B cell (primary cell): Measurements from ENCODE around the gene CLDN6. TPM values are rescaled to one million over a fixed set of nuclear protein-coding genes. Genes with fewer than 3 reads are reported as not detected.

ENCODE experiments used
- ATAC-seq: fragments of 200-7000 bp; cut with Tn5 transposase; one replicate; pipeline ENCODE4 v1.10.0; 2021; ENCODE audit warnings: low read depth, mild to moderate bottlenecking, moderate number of reproducible peaks, moderate library complexity
- CTCF ChIA-PET: fragments of 350-600 bp; sonication (Branson Sonifier 250); formaldehyde crosslinking; loops from one replicate; lab custom pipeline; 2021; ENCODE audit warnings: antibody characterized with exemption, inconsistent platforms; lab: Charles Lee
- POLR2A ChIA-PET: fragments of 350-600 bp; sonication (Branson Sonifier 250); formaldehyde crosslinking; loops from one replicate; lab custom pipeline; 2021; ENCODE audit warnings: antibody characterized with exemption; lab: Charles Lee
- DNase-seq: peaks from one replicate; pipeline ENCODE4 v3.0.0; 2013
- H2AFZ ChIP-seq: 2 replicates; pipeline ENCODE4 v1.6.1; 2012; ENCODE audit warnings: mild to moderate bottlenecking, low read depth, low read length; ENCODE audit not compliant: insufficient read depth, poor library complexity, severe bottlenecking
- H3K27ac ChIP-seq, 2 donors: 1 replicate in 1 of 2; 2 replicates in 1 of 2; pipeline ENCODE4 v1.5.1; 2012 to 2013; ENCODE audit warnings: low read length in 2 of 2, mild to moderate bottlenecking in 2 of 2, moderate library complexity in 1 of 2
- H3K27me3 ChIP-seq, 4 experiments: fragments of 200-600 bp in 1 of 4; sonication (generic) in 1 of 4; replicated peaks in 1 of 4; 1 replicate in 2 of 4; 2 replicates in 2 of 4; pipeline versions ENCODE4 v1.6.1 to v1.7.0; 2013 to 2016; ENCODE audit warnings: low read length in 3 of 4, mild to moderate bottlenecking in 2 of 4, mixed read lengths in 1 of 4, moderate library complexity in 1 of 4; ENCODE audit not compliant: insufficient read depth in 4 of 4, control insufficient read depth in 3 of 4; ENCODE audit errors: control extremely low read depth in 1 of 4
- H3K36me3 ChIP-seq, 2 experiments: replicated peaks in 1 of 2; 1 replicate in 1 of 2; 2 replicates in 1 of 2; pipeline versions ENCODE4 v1.6.1 to v1.7.1; 2013; ENCODE audit warnings: low read length in 1 of 2; ENCODE audit not compliant: insufficient read depth in 2 of 2, control insufficient read depth in 1 of 2; ENCODE audit errors: control extremely low read depth in 1 of 2, extremely low read depth in 1 of 2
- H3K4me1 ChIP-seq, 2 donors: fragments of 200-600 bp in 1 of 2; sonication (generic) in 1 of 2; 1 replicate in 1 of 2; 2 replicates in 1 of 2; pipeline versions ENCODE4 v1.5.1 to v1.6.1; 2013 to 2017; ENCODE audit warnings: low read length in 2 of 2; ENCODE audit not compliant: control insufficient read depth in 2 of 2, insufficient read depth in 2 of 2
- H3K4me2 ChIP-seq: replicated peaks from 2 replicates; pipeline ENCODE3; 2012; ENCODE audit warnings: mild to moderate bottlenecking, low read depth, low read length; ENCODE audit not compliant: poor library complexity, severe bottlenecking
- H3K4me3 ChIP-seq, 5 experiments: fragments of 200-600 bp in 1 of 5; sonication (generic) in 1 of 5; 1 replicate in 3 of 5; 2 replicates in 2 of 5; pipeline versions ENCODE4 v1.5.1 to v1.7.0; 2011 to 2016; ENCODE audit warnings: low read length in 4 of 5, mild to moderate bottlenecking in 4 of 5, low read depth in 2 of 5, control low read depth in 1 of 5, moderate library complexity in 1 of 5; ENCODE audit not compliant: insufficient read depth in 1 of 5; ENCODE audit errors: control extremely low read depth in 1 of 5, extremely low read depth in 1 of 5
- H3K79me2 ChIP-seq: fragments of 200-600 bp; sonication (generic); one replicate; pipeline ENCODE4 v1.6.0; 2016; ENCODE audit warnings: low read length; ENCODE audit not compliant: control insufficient read depth, insufficient read depth
- H3K9ac ChIP-seq: fragments of 200-600 bp; sonication (generic); 2 replicates; pipeline ENCODE4 v1.6.1; 2017; ENCODE audit warnings: mild to moderate bottlenecking, low read length, moderate library complexity
- H3K9me3 ChIP-seq, 3 donors: one replicate each; pipeline versions ENCODE4 v1.6.1 to v1.7.1; 2013; ENCODE audit warnings: low read length in 2 of 3; ENCODE audit not compliant: control insufficient read depth in 2 of 3, insufficient read depth in 1 of 3; ENCODE audit errors: control extremely low read depth in 1 of 3
- H4K20me1 ChIP-seq: 2 replicates; pipeline ENCODE4 v1.6.0; 2012; ENCODE audit warnings: mild to moderate bottlenecking, low read length; ENCODE audit not compliant: insufficient read depth, control insufficient read depth, poor library complexity, severe bottlenecking
- H3K27ac Mint-ChIP-seq: one replicate; pipeline ENCODE4 v1.8.0; 2021; ENCODE audit warnings: mixed read lengths
- H3K27me3 Mint-ChIP-seq: one replicate; pipeline ENCODE4 v1.8.0; 2021; ENCODE audit warnings: mixed read lengths
- H3K4me1 Mint-ChIP-seq: one replicate; pipeline ENCODE4 v1.8.0; 2021; ENCODE audit warnings: mixed read lengths
- H3K4me3 Mint-ChIP-seq: one replicate; pipeline ENCODE4 v1.8.0; 2021; ENCODE audit warnings: mixed read lengths
- H3K9me3 Mint-ChIP-seq: one replicate; pipeline ENCODE4 v1.8.0; 2022; ENCODE audit warnings: mixed read lengths; ENCODE audit not compliant: insufficient read depth
- EZH2 ChIP-seq: IDR thresholded peaks from 2 replicates; pipeline ENCODE4 v1.6.1; 2012; ENCODE audit warnings: borderline replicate concordance, low read depth, mild to moderate bottlenecking, moderate library complexity, low read length; ENCODE audit not compliant: insufficient read depth, poor library complexity, severe bottlenecking
- WGBS: methylation state at CpG from one replicate; pipeline ENCODE4 v1.1.5; 2013; ENCODE audit warnings: missing lambda C conversion rate; ENCODE audit not compliant: insufficient coverage; 5-methylcytosine and 5-hydroxymethylcytosine counted together
- intact Hi-C: fragments of 100-400 bp; cut with micrococcal nuclease; formaldehyde crosslinking; loops from one replicate; pipeline ENCODE4 v1.10.0; 2022
- polyA plus RNA-seq: library from polyadenylated mRNA; depleted of rRNA; stranded (reverse); fragments of >200 nt; gene quantifications from 2 replicates; pipeline ENCODE4 v1.2.3, GENCODE V29; 2012
- total RNA-seq, 2 donors: library from RNA; stranded (reverse); fragments of 120-200 nt in 1 of 2; gene quantifications; 1 replicate in 1 of 2; 2 replicates in 1 of 2; pipeline versions ENCODE4 v1.2.3 to v1.2.4, GENCODE V29; 2013 to 2022
- TF ChIP-seq, protein P1 (sequence below): fragments of 200-600 bp; IDR thresholded peaks from one replicate; pipeline ENCODE4 v1.8.0; 2022; ENCODE audit warnings: antibody characterized with exemption, mild to moderate bottlenecking

CLDN6 gene
- total and polyA plus RNA-seq, 2 donors (not counting 1 experiment from before 2014, with no cell fraction given), result not detected

DNA sequence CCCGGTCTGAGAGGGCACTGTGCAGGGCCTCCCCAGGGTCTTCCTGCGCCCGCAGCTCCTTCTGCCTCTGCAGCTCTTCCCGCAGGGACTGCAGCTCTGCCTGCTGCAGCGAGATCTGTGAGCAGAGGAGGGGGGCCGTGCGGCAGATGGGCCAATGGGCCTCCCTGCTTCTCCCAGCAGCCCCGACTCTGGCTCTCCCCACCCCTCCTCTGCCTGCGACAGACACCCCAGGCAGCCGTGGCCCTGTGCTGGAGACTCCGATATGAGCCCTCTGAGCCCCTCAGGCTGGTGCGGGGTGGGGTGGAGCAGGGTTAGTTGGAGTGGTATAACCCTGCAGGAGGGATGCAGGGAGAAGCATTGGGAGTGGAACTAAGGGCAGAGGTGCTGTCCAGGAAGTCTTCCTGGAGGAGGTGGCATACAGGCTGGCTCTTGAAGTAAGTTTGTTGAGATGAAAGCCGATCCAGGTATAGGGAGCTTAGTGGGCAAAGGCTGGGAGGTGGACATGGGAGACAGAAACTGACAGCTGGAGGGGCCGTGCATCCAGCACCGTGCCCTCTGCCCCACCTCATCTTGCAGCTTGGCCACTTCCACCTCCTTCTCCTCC is 10.8 kb upstream of the CLDN6 start:
- ChIA-PET POLR2A (interaction anchor here (0.6 to 2.3 kb wide), 10 partner anchors 17 to 1058 kb away, joined by 3 to 10 read pairs (median 4); no protein-coding TSS in a partner anchor), CTCF (interaction anchor here (0.7 to 8.9 kb wide), 20 partner anchors 9 to 146 kb away, joined by 3 to 213 read pairs (median 4); partner anchors contain the start of genes FLYWCH2, PKMYT1, TNFRSF12A and ZNF213)
- Mint-ChIP-seq H3K27me3 (peaks cover 33% of the 10 kb centered on the region), H3K9me3 (no peaks in the 10 kb centered on the region), H3K4me1 (peaks cover 26% of the 10 kb centered on the region), H3K4me3 (no peak overlapping the region), H3K27ac (no peak overlapping the region)
- peaks cover 47% of the 10 kb centered on the region for H4K20me1 ChIP-seq
- peaks cover 30 to 31% of the 10 kb centered on the region in 2 donors for H3K4me1 ChIP-seq
- DNase-seq, result no peak
- no peak overlapping the region for H3K4me3 ChIP-seq
- peaks cover 0 to 17% (median 0%) of the 10 kb centered on the region in 3 donors for H3K9me3 ChIP-seq
- intact Hi-C loops, result loop anchor here (1.0 to 10.0 kb wide), 4 partner anchors 9 to 1724 kb away; partner anchors contain the start of genes TNFRSF12A, UBE2I and ZNF263
- H3K36me3 ChIP-seq, result peaks cover 0 to 18% of the 10 kb centered on the region in 2 experiments
- no peak overlapping the region for H3K9ac ChIP-seq
- no peak overlapping the region for H3K27ac ChIP-seq
- 39% methylated on average over 11 of the region's 15 CpGs for WGBS
- no peak overlapping the region for H2AFZ ChIP-seq
- no peak for ATAC-seq
- peaks cover 15% of the 10 kb centered on the region for H3K79me2 ChIP-seq
- H3K4me2 ChIP-seq, result peak overlapping the region; percentile 72
- TF ChIP-seq EZH2, result no peak
- TF ChIP-seq, protein P1, sequence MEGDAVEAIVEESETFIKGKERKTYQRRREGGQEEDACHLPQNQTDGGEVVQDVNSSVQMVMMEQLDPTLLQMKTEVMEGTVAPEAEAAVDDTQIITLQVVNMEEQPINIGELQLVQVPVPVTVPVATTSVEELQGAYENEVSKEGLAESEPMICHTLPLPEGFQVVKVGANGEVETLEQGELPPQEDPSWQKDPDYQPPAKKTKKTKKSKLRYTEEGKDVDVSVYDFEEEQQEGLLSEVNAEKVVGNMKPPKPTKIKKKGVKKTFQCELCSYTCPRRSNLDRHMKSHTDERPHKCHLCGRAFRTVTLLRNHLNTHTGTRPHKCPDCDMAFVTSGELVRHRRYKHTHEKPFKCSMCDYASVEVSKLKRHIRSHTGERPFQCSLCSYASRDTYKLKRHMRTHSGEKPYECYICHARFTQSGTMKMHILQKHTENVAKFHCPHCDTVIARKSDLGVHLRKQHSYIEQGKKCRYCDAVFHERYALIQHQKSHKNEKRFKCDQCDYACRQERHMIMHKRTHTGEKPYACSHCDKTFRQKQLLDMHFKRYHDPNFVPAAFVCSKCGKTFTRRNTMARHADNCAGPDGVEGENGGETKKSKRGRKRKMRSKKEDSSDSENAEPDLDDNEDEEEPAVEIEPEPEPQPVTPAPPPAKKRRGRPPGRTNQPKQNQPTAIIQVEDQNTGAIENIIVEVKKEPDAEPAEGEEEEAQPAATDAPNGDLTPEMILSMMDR, result no peak
- H3K27me3 ChIP-seq, result peaks cover 0 to 54% (median 24%) of the 10 kb centered on the region in 4 experiments
